GM21619 (cell line): Measurements from ENCODE around the gene NEDD9.

ENCODE experiments used
- ATAC-seq: cut with Tn5 transposase; IDR thresholded peaks from one replicate; pipeline ENCODE4 v1.9.1; 2021; ENCODE audit not compliant: unreplicated experiment

NEDD9 gene

DNA sequence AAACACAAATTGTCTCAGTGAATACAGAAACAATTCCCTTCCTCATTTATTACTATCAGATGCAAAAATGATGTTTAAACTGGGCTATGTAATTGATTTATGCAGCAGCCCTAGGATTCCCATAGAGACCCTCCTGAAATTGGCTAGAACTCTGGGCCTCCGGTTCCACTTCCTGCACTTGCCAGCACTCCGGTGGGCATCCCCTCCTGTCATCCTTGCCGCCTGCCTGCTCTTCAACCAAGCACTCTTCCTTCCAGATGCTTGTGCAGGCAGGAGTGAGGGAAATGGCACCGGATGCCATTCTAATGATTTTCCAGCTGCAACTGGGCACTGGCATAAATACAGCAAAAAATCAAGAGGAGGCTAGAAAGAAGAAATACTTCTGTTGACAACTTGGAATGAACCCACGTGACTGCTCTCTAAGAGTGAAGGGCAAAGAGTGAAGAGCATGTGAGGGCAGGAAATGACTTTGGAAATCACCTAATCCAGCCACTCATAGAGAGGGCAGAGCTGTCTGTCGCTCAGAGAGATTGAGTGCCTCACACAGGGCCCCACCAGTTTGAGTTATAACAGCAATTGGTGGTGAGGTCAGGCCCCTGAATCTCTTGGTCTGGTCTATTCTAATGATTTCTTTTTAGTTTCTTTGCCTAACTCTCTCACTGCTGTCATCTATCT, 3.7 kb upstream of the NEDD9 start:
- peak; percentile 26 for ATAC-seq

DNA sequence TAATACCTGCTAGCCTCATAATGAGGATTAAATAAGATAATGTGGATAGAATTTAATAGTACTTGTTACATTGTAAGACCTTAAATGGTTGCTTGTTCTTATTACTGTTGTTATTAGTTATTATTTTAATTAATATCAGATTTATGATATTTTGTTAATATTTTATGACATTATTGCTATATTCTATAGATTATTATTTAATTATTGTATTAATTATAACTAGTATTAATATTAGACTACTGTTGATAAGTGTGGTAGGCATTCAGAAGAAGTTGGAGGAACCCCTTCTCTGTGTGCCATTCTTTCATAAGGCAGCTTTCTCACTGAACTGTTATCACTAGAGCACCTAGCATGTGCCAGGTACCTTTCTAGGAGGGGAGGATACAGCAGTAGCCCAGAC, 2.6 kb upstream of the NEDD9 start:
- ATAC-seq: no peak

DNA sequence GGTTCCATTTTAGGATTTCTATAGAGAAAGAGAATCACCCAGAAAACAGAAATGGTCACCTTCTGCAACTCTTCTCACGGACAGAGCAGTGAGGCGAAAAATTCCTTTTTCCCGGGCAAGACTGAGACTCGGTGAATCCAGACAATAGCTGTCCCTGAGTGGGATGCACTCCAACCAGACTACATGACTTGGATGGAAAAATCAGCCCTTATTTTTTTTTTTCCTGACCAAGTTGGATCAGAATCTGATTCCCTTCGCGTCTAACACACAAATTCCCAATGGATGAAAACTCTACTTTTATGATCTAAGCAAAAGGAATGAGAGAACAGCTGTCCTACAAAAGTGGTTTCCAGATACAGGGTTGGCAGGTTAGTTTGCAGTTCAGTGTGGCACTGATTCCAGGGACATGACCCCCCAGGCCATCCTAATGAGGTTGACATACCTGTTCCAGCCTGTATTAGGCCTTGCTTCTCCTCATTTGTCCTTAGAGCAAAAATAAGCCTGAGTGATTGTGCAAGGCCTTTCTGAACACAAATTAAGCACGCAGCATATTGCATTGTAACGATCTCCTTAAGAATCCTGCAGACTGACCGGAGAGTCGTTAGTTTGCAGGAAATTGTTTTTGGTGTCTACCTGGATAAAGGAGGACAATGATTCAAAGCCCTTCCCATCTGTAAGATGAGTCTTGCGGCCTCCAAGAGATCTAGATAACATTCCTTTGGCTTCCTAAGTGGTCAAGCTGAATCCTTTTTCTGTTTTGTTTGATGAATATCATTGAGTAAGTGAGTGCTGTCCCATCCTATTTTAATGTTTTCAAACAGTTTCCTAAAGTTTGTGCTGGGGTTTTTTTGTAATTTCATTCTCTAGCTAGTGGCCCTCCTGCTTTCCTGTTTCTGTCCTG, 1.5 kb upstream of the NEDD9 start:
- ATAC-seq: no peak

GRCh38 chr6:11232770-11233626, 530 bp upstream of the NEDD9 start:
- no peak for ATAC-seq

GRCh38 chr6:11231564-11232192, 790 bp downstream of the NEDD9 start:
- no peak for ATAC-seq

GRCh38 chr6:11231108-11231463, 1.4 kb downstream of the NEDD9 start:
- ATAC-seq: no peak

DNA sequence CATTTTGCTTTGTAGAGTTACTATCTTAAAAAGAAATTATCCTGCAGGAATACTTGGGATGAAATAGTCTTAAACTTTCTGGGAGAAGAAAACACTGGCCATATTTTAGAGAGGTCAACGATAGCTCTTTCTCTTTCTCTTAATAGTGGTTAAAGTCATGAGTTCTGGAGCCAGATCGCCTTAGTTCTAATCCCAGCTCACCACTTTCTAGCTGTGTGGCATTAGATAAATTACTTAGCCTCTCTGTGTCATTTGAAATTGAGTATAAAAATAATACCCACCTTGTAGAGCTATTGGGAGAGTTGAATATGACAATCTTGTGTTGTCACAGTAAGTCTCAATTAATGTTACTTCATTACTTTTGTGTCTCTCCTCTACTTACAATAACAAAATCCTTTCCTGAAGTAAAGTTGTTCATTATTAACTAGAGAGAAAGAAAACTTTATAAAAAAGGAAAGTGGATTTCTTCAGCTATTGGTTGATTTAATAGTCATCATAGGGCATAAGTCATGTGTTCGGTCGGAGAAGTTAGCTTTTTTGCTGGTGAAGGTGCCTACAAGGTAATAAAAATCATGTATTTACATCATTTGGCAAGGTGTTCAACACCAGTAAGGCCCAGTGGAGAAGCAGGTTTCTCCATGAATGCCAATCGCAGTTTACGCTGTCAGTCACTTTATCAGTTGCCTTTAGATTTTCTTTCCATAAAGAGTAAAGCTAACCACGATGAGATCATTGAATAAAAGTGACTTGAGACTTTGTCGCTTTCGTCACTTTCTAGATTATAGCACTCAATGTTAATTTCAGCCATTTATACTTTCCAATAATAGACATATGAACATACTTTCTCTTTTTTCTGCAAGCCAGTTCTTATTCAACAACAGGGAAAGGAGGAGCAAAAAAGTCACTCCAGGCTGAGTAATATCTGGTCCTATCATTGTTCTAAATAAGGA, 2.0 kb downstream of the NEDD9 start:
- ATAC-seq: no peak

DNA sequence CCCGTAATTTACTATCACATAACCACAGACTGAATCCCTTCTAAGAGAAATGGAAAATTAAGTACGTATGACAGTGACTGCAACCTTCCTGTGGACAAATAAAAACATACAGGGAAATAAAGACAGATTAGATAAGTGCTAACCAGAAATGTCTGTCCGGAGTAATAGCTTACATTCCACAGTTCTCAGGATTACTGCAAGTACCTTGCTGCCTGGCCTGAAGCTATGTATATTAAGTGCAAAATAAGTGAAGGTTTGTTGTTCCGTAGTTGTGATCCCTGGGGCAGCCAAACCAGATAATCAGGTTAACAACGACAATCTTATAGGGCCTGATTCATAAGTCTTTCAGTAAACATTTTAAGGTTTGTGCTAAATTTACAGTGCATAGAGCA, 2.8 kb downstream of the NEDD9 start:
- ATAC-seq: no peak

- ATAC-seq: no peak
Observed at GRCh38 chr6:11228935-11229654, 3.4 kb downstream of the NEDD9 start.

DNA sequence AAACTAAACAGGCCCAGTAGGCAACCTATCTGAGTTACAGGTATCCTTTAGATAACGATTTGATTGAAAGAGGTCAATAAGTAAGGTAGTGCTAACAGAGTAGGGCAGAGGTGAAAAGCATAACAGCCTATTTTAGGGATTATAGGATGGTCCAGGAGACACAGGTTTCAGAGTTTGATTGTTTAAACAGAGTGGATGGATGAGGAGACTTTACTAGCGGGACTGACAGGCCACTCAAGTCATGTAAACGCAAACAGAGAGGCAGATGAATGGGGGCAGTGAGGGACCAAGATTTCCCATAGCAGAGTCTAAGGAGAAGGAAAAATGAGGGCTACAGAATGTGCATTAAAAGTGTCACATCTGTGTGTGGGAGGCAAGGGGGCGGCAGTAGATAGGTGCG, 4.8 kb downstream of the NEDD9 start:
- no peak for ATAC-seq

DNA sequence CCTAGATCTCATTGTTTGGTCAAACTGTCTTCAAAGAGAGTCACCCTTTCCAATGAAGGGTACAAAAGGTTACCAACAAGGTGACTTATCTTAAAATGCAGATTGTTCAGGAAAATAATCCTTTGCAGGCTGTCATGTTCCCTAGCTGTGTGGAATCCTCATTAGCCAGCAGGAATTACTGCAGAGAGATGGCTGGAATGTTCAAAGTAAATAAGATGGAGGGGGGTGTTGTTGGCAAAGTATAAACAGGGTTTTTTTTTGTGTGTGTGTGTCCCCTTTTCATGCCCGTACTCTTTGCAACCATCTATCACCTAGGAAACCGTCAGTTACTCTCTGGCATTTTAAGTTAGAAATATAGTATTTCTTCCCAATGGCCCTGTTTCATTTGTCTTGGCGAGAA, 6.5 kb downstream of the NEDD9 start:
- no peak for ATAC-seq

DNA sequence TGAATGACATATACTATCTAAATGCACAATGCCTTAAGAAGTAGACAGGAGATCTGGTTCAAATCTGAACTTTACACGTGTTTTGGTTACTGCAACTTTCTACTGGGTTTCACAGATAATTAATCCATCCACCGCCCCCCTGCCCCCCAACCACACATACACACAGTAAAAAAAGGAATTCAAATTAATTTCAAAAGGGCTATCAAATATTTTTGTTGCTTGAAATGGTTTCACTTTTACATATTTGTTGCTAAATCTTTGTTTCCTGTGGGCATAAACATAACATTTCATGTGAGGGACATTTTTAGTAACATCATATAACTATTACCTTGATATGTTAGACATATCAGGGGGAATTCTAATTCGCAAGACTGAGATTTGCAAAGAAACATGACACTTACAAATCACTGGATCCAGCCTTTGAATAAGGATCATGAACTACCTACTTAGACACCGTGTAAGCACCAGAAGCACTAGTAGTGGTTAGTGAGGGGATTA, 7.5 kb downstream of the NEDD9 start:
- no peak for ATAC-seq

- ATAC-seq: peak; percentile 69
Observed at GRCh38 chr6:11224252-11224965, 8.1 kb downstream of the NEDD9 start.

DNA sequence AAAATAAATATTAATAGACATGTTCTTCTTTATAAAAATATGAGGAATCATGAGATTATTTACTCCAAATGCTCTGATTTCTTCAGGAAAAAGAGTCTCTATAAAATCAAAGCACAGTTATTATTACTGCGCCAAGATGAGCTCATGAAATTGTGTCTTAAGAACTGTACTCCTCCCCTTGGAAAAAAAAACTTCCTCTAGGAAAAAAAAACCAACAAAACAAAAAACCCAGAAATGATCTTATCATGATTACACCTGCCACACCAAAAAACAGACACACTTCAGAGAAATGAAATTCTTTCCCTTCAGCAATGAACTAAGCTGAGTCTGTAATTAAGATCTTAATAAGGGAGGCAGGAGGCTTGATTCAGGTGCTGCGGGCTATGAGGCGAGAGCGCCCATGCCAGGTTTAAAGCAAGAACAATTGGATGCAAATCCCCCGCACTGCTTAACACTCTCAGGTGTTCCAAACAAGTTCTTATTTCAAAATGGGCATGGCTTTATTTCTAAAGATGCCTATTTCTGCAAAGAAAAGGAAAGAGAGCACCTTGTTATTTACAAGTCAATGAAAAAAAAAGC, 9.1 kb downstream of the NEDD9 start:
- ATAC-seq: no peak

DNA sequence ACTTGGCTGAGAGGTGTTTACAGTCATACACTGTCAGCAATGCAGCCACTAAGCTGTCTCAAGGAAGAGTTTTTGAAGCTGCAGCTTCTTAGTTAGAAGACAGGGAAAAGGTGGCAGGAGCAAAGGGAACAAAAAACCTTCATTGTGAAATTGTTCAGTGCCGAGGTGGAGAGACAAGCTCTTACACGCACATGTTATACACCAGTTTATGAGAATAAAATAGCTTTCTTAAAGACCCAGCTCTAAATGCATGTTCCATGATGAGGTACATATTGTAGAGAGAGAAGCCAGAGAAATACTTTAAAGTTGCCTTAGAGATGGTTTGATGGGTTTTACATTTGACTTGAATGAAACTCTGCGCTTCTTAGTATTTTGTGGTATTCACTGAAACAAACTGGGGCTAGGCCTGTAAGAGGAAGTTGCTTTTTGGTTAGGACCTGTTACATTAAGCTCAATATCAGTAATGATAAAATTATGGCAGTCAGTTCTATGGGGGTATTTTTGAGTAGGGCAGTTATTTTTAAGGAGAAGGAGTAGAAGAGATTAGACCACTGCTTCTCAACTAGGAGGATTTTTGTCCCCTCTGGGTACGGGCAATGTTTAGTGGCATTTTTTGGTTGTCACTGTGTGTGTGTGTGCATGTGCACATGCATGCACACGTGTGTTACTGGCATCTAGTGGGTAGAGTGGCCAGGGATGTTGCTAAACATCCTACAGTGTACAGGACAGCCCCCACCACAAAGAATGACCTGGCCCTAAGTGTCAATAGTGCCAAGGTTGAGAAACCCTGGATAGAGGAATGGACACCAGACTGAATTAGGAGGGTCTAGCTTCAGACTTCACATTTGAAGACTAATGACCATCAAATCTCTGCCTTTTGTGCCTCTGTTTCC, 9.8 kb downstream of the NEDD9 start:
- peak; percentile 36 for ATAC-seq

- no peak for ATAC-seq
Observed at GRCh38 chr6:11221623-11222384, 10.7 kb downstream of the NEDD9 start.
